ENCODE results near the gene SPATA6L. TPM values are rescaled to one million over a fixed set of nuclear protein-coding genes. Genes with fewer than 3 reads are reported as not detected.

The SPATA6L gene
- total and polyA plus RNA-seq, 2 experiments from 2014 or later, result 1.7 to 1.9 TPM

DNA sequence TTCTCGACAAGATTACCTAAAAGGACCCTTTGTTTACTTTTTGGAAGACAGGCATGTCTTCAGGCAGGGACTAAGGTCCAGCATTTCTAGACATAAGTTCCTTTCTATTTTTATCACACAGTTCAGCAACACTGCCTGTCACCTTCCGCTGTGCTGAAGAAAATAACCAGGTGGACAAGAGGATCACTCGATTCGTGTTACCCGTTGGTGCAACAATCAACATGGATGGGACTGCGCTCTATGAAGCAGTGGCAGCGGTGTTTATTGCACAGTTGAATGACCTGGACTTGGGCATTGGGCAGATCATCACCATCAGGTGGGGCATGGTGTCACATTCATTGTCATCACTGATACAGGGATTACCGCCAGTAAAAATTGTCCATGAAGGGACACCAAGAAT is 89.8 kb downstream of the SPATA6L start:
- TF ChIP-seq JUNB (IDR thresholded peaks at IDR 0.05; ENCODE audit: unreplicated experiment) (no peak), STAT1 (IDR thresholded peaks at IDR 0.05; ENCODE audit: unreplicated experiment) (no peak), CREB1 (CRISPR knock-in tag; IDR thresholded peaks at IDR 0.05; ENCODE audit: low read depth) (no peak), EZH2 (IDR thresholded peaks at IDR 0.05; ENCODE audit: low read depth, unreplicated experiment) (no peak), ZNF331 (CRISPR knock-in tag; IDR thresholded peaks at IDR 0.05; ENCODE audit: low read depth) (no peak), NANOG (IDR thresholded peaks at IDR 0.05; ENCODE audit: borderline replicate concordance) (no peak)
- TF ChIP-seq, protein P1, sequence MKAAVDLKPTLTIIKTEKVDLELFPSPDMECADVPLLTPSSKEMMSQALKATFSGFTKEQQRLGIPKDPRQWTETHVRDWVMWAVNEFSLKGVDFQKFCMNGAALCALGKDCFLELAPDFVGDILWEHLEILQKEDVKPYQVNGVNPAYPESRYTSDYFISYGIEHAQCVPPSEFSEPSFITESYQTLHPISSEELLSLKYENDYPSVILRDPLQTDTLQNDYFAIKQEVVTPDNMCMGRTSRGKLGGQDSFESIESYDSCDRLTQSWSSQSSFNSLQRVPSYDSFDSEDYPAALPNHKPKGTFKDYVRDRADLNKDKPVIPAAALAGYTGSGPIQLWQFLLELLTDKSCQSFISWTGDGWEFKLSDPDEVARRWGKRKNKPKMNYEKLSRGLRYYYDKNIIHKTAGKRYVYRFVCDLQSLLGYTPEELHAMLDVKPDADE (IDR thresholded peaks at IDR 0.05), result no peak
- TF ChIP-seq, protein P2, sequence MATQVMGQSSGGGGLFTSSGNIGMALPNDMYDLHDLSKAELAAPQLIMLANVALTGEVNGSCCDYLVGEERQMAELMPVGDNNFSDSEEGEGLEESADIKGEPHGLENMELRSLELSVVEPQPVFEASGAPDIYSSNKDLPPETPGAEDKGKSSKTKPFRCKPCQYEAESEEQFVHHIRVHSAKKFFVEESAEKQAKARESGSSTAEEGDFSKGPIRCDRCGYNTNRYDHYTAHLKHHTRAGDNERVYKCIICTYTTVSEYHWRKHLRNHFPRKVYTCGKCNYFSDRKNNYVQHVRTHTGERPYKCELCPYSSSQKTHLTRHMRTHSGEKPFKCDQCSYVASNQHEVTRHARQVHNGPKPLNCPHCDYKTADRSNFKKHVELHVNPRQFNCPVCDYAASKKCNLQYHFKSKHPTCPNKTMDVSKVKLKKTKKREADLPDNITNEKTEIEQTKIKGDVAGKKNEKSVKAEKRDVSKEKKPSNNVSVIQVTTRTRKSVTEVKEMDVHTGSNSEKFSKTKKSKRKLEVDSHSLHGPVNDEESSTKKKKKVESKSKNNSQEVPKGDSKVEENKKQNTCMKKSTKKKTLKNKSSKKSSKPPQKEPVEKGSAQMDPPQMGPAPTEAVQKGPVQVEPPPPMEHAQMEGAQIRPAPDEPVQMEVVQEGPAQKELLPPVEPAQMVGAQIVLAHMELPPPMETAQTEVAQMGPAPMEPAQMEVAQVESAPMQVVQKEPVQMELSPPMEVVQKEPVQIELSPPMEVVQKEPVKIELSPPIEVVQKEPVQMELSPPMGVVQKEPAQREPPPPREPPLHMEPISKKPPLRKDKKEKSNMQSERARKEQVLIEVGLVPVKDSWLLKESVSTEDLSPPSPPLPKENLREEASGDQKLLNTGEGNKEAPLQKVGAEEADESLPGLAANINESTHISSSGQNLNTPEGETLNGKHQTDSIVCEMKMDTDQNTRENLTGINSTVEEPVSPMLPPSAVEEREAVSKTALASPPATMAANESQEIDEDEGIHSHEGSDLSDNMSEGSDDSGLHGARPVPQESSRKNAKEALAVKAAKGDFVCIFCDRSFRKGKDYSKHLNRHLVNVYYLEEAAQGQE (IDR thresholded peaks at IDR 0.05; ENCODE audit: unreplicated experiment), result no peak
- TF ChIP-seq, protein P3, sequence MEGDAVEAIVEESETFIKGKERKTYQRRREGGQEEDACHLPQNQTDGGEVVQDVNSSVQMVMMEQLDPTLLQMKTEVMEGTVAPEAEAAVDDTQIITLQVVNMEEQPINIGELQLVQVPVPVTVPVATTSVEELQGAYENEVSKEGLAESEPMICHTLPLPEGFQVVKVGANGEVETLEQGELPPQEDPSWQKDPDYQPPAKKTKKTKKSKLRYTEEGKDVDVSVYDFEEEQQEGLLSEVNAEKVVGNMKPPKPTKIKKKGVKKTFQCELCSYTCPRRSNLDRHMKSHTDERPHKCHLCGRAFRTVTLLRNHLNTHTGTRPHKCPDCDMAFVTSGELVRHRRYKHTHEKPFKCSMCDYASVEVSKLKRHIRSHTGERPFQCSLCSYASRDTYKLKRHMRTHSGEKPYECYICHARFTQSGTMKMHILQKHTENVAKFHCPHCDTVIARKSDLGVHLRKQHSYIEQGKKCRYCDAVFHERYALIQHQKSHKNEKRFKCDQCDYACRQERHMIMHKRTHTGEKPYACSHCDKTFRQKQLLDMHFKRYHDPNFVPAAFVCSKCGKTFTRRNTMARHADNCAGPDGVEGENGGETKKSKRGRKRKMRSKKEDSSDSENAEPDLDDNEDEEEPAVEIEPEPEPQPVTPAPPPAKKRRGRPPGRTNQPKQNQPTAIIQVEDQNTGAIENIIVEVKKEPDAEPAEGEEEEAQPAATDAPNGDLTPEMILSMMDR (conservative IDR thresholded peaks at IDR 0.05; ENCODE audit: low read depth in 2 of 2), result no peak
- no peak overlapping the region for H3K4me3 Mint-ChIP-seq
- H2AFZ ChIP-seq, result no peak overlapping the region
- peaks cover 2% of the 10 kb centered on the region for H3K27me3 Mint-ChIP-seq (ENCODE audit: insufficient read depth, low read depth, poor library complexity)
- H3K4me3 ChIP-seq, result no peak overlapping the region
- H3K27ac Mint-ChIP-seq, result no peak overlapping the region
- H4K20me1 ChIP-seq (replicated peaks; ENCODE audit: insufficient read depth), result no peaks in the 10 kb centered on the region
- no peak for ATAC-seq
- DNase-seq (ENCODE audit: low spot score), result no peak
- no peaks in the 10 kb centered on the region for H3K9me2 ChIP-seq (ENCODE audit: insufficient read depth)
- no peak overlapping the region for H3K4me2 ChIP-seq
- no peaks in the 10 kb centered on the region for H3K36me3 ChIP-seq (ENCODE audit: insufficient read depth)
- H3K9me3 Mint-ChIP-seq, result no peaks in the 10 kb centered on the region; the same call in 1 of the 3 replicates
- H3F3A ChIP-seq (replicated peaks; ENCODE audit: low read depth), result no peaks in the 10 kb centered on the region
- H3K4me1 Mint-ChIP-seq, result peaks cover 9% of the 10 kb centered on the region
- H3K27ac ChIP-seq (ENCODE audit: low read depth), result 0 out of 2 replicates have a peak overlapping the region, but pooled peaks have one; percentile 50
- H3K79me2 ChIP-seq (replicated peaks; ENCODE audit: insufficient read depth), result no peaks in the 10 kb centered on the region
- no peaks in the 10 kb centered on the region for H3K27me3 ChIP-seq (ENCODE audit: insufficient read depth)
- H3K36me3 Mint-ChIP-seq (ENCODE audit: low read depth), result no peaks in the 10 kb centered on the region
- peaks cover 3% of the 10 kb centered on the region; the same call in 1 of the 2 replicates for H3K4me1 ChIP-seq (ENCODE audit: insufficient read depth)

DNA sequence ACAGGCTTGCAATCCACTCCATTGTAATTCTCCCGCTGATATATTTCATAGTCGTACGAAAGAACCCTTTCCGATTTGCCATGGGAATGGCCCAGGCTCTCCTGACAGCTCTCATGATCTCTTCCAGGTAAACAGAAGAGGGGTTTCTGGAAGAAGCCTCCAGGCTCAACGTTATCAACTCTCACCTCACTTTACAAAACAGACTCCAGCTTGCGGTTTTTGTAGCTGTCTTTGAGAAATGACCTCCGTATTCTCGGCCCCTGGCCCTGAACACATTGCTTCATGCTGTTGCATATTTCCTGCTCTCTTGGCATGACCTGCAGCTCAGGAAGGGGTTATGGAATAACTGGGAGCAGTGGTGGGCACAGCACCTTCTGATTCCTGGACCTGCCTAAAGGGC is 90.3 kb downstream of the SPATA6L start:
- H3K4me1 Mint-ChIP-seq, result peaks cover 9% of the 10 kb centered on the region
- Histone ChIP-seq H3F3A (replicated peaks; ENCODE audit: low read depth) (no peaks in the 10 kb centered on the region), H3K4me2 (no peak overlapping the region), H3K4me3 (no peak overlapping the region), H3K27me3 (ENCODE audit: insufficient read depth) (no peaks in the 10 kb centered on the region), H3K4me1 (ENCODE audit: insufficient read depth) (peaks cover 3% of the 10 kb centered on the region; the same call in 1 of the 2 replicates), H3K27ac (ENCODE audit: low read depth) (0 out of 2 replicates have a peak overlapping the region, but pooled peaks have one; percentile 50), H3K36me3 (ENCODE audit: insufficient read depth) (no peaks in the 10 kb centered on the region), H2AFZ (no peak overlapping the region), H4K20me1 (replicated peaks; ENCODE audit: insufficient read depth) (no peaks in the 10 kb centered on the region), H3K9me2 (ENCODE audit: insufficient read depth) (no peaks in the 10 kb centered on the region), H3K79me2 (replicated peaks; ENCODE audit: insufficient read depth) (no peaks in the 10 kb centered on the region)
- no peak overlapping the region for H3K4me3 Mint-ChIP-seq
- ATAC-seq (no peak), DNase-seq (ENCODE audit: low spot score) (no peak)
- no peaks in the 10 kb centered on the region; the same call in 1 of the 3 replicates for H3K9me3 Mint-ChIP-seq
- peaks cover 2% of the 10 kb centered on the region for H3K27me3 Mint-ChIP-seq (ENCODE audit: insufficient read depth, low read depth, poor library complexity)
- no peak overlapping the region for H3K27ac Mint-ChIP-seq
- H3K36me3 Mint-ChIP-seq (ENCODE audit: low read depth), result no peaks in the 10 kb centered on the region
- TF ChIP-seq STAT1 (IDR thresholded peaks at IDR 0.05; ENCODE audit: unreplicated experiment) (no peak), NANOG (IDR thresholded peaks at IDR 0.05; ENCODE audit: borderline replicate concordance) (no peak), EZH2phosphoT487 (IDR thresholded peaks at IDR 0.05; ENCODE audit: unreplicated experiment) (no peak), JUNB (IDR thresholded peaks at IDR 0.05; ENCODE audit: unreplicated experiment) (no peak), EZH2 (IDR thresholded peaks at IDR 0.05; ENCODE audit: low read depth, unreplicated experiment) (no peak)
- TF ChIP-seq, protein P3 (conservative IDR thresholded peaks at IDR 0.05; ENCODE audit: low read depth in 2 of 2), result no peak
- TF ChIP-seq, protein P1 (IDR thresholded peaks at IDR 0.05), result no peak
